GM12873 (cell line): ENCODE results near the gene ATP5PD.

Experiments used
- CTCF ChIP-seq: IDR thresholded peaks from 2 replicates; pipeline ENCODE4 v1.5.1; 2012; ENCODE audit warnings: low read depth, mild to moderate bottlenecking, moderate library complexity, low read length, control low read depth; ENCODE audit not compliant: insufficient read depth; ENCODE audit errors: missing control alignments

Gene ATP5PD

DNA sequence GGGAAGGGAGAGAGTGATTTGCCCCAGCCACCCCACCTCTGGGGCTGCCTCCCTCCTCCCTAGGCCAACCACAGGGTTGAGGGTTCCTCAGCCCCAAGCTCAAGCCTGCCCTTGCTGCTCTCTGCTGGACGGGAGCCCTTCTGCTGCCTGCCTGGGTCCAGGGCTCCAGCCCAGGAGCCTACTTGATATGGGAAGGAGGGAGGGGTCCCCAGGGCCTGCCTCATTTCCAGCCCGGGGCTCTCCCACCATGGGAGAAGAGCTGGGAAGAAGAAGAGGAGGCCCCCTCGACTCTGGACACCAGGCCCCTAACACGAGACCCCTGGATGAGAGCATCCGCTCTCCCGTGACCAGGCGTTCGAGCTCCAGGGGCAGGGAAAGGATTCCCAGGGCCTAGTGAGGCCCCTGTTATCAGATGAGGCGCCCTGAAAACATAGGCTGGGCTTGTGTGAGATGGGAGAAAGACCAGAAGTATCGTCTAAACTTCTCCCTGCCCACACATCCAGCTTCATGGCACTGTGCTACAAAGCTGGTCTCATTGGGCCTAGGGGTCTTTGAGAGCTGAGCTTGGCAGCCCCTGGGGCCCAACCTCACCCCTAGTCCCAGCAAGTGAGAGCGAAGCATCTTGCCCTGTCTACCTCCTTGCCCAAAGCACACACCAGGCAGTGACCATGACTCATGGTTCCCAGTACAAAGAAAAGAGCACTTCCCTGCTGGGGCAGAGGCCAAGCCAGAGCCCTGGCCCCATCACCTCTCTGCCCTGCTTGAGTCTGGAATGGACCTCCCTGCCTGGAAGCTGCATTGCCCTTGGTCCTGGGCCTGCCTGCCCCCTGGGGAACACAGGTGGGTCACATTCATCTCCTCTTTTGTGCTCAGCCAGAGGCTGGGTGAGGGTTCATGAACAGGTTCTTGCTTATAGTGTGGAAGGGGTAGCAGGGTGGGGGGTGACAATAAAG, 42.0 kb upstream of the ATP5PD start:
- TF ChIP-seq CTCF = no peak

- no peak for TF ChIP-seq CTCF
Observed at GRCh38 chr17:75087558-75088453, 41.0 kb upstream of the ATP5PD start, which contains the start of gene SLC16A5. Gene SLC16A5 (plus strand): TSS chr17:75087954. CDS start chr17:75093637, 5,683 bp downstream.

- no peak for TF ChIP-seq CTCF
Observed at GRCh38 chr17:75087182-75087557, 40.4 kb upstream of the ATP5PD start.

GRCh38 chr17:75086496-75087181, 39.9 kb upstream of the ATP5PD start:
- TF ChIP-seq CTCF = no peak

DNA sequence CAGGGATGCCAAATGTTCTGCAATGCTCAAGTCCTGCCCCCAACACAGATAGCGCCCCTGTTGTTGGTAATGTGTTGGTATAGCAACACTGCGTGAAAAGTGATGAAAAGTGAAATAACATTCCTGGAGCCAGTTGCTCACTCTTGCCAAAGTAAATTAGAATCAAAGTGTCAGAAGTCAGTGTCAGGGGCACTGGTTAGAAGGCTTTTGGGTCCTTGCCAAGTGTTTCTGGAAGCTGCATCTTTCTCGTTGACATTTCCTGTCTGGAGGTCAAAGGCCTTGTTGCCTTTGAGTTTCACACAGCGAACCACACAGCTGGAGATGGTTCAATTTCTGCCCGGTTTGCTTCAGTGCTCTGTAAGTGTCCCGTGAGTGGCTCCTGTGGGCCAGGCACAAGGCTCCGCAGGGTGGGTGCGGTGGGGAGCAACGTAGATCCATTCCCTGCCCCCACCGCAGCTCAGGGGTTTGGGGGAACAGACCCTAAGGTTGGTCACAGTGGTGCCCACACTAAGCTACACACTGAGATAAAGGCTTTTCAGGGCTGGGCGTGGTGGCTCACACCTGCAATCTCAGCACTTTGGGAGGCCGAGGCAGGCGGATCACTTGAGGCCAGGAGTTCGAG, 37.4 kb upstream of the ATP5PD start:
- TF ChIP-seq CTCF = no peak

DNA sequence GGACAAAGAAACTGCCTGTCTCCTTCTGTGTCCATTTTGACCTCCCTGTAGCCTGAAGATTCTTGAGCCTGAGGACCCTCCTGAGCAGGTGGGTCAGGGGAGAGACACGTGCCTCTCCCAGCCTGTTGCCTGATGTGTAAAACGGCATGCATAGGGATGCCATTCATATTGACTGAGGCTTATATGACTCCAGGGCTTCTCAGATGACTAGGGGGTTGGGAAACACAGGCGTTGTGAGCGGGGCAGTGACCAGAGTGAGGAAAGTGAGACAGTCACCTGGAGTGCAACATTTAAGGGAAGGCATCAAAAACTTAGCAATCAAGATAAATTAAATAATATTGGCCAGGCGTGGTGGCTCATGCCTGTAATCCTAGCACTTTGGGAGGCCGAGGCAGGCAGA, 35.9 kb upstream of the ATP5PD start:
- TF ChIP-seq CTCF = no peak
